GM12892 (cell line): Measurements from ENCODE around the gene ZNF485.

ENCODE experiments used
- POLR2A ChIP-seq: IDR thresholded peaks from 2 replicates; pipeline ENCODE4 v1.6.1; 2011; ENCODE audit warnings: low read depth, low read length, control low read depth
- POLR2AphosphoS5 ChIP-seq: IDR thresholded peaks from 2 replicates; pipeline ENCODE4 v1.6.1; 2011; ENCODE audit warnings: low read depth, low read length, control low read depth
- TAF1 ChIP-seq: IDR thresholded peaks from 2 replicates; pipeline ENCODE4 v1.6.1; 2011; ENCODE audit warnings: low read depth, mild to moderate bottlenecking, control low read depth, low read length, borderline replicate concordance

- TF ChIP-seq POLR2A (no peak), POLR2AphosphoS5 (no peak), TAF1 (no peak)
Observed at GRCh38 chr10:43649185-43649523, 42.9 kb downstream of the ZNF485 start.
